Cardiac fibroblast (primary cell): ENCODE measurements around the gene NUAK1.

Experiments
- DNase-seq, 2 donors: peaks; one replicate each; pipeline versions ENCODE4 v3.0.0 to v3.0.0-alpha.2; 2010; ENCODE audit warnings: low read depth in 2 of 2
- H3K4me3 ChIP-seq, 2 donors: replicated peaks in 1 of 2; 1 replicate in 1 of 2; 2 replicates in 1 of 2; pipeline ENCODE4 v1.5.1; 2011; ENCODE audit warnings: low read depth in 2 of 2, low read length in 2 of 2, mild to moderate bottlenecking in 2 of 2, moderate library complexity in 1 of 2
- TF ChIP-seq, protein P1 (sequence below): IDR thresholded peaks from one replicate; pipeline ENCODE4 v1.5.1; 2011; ENCODE audit warnings: low read depth, mild to moderate bottlenecking, low read length, inconsistent platforms

NUAK1 gene

DNA sequence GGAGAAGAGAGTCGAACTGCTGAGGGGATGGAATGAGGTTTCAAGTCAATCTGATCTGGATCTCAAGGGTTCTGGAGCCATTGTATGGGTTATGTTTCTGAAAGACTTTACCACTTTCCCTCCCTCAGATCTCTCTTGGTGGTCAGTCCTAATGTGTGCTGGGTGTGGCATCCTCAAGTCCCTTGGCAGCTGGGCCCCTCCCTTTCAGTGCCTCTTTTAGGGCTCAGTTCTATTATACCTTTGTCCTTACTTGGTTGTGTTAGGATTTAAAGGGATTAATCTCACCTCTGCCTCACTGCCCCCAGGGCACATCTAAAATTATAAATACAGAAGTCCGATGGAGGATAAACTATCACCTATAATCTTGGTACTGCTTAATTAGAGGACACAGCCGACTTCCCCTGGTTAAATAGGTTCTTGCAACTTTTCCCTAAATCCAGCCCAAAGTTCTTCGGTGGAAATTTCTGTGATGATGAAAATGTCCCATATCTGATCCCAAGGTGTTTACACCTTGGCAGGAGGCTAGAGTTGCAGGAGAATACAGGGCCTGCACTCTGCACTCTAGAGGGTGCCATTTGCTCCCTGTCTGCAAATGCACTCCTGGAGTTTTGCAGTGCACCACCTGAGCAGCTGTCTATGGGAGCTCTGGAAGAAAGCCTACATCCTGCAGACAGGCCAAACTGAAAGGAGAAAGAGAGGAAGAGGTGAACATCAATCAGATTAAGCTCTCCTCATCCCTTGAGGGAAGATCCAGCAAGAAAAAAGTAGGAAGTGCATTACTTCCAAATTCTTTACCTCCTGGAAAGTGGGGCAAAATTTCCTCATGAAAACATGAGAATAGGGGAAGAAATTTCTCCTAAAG is 106.8 kb downstream of the NUAK1 start:
- TF ChIP-seq, protein P1, sequence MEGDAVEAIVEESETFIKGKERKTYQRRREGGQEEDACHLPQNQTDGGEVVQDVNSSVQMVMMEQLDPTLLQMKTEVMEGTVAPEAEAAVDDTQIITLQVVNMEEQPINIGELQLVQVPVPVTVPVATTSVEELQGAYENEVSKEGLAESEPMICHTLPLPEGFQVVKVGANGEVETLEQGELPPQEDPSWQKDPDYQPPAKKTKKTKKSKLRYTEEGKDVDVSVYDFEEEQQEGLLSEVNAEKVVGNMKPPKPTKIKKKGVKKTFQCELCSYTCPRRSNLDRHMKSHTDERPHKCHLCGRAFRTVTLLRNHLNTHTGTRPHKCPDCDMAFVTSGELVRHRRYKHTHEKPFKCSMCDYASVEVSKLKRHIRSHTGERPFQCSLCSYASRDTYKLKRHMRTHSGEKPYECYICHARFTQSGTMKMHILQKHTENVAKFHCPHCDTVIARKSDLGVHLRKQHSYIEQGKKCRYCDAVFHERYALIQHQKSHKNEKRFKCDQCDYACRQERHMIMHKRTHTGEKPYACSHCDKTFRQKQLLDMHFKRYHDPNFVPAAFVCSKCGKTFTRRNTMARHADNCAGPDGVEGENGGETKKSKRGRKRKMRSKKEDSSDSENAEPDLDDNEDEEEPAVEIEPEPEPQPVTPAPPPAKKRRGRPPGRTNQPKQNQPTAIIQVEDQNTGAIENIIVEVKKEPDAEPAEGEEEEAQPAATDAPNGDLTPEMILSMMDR: no peak
- H3K4me3 ChIP-seq: no peak overlapping the region
- DNase-seq: no peak

DNA sequence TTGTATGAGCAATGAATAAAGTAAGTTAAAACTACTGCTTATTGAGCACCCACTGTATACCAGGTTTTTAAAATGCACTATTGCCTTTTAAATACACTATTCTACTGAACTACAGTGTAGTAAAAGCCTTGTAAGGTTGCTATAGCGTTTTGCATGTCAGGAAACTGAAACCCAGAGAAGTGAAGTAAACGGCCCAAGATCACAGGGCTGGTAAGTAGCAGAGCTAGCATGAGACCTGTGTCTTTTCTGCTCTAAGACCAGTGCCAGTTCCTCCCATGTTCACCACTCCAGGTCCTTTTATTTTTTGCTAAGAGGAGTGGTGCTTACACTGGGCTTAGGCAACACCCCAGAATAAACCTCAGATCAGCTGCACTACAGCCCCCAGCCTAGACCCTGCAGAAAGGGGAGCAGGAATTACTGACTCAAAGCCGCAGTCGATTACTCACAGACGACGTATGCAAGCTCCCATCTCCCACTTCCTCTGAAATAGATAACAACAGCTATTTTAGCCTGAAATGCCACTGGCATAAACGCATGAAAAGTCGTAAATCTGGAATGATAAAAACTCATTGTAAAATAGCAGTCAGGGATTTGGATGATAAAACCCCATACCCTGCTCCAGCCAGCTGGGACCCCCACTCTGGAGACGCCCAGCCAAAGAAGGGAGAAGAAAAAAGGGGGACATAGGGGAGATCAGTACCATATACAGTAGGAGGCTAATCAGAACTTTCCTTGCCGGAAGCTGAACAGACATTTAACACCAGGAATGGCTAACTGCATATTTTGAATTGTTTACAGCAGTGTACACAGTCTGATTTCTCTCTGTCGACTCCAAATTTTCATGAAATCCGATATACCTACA is 108.3 kb downstream of the NUAK1 start:
- DNase-seq: peak; percentile 92 to 96
- peak overlapping the region in 1 of 2 donors; percentile 16 for H3K4me3 ChIP-seq
- TF ChIP-seq, protein P1: no peak

DNA sequence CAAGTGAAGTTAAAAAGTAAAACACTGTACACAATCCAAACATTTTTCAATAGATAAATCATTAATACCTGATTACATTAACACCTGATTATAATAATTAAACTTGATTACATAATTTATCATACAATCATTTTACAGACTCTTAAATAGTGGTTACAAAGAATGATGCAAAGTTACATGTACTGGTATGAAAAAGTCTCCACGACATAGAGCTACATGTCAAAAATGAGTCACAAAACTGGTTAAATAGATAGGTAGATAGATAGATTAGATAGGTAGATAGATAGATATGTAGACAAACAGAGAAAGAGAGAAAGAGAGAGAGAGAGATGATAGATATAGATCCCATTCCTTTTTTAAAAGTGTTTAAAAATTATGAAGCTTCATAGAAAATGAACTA is 109.2 kb downstream of the NUAK1 start:
- TF ChIP-seq, protein P1: no peak
- no peak for DNase-seq
- H3K4me3 ChIP-seq: no peak overlapping the region

DNA sequence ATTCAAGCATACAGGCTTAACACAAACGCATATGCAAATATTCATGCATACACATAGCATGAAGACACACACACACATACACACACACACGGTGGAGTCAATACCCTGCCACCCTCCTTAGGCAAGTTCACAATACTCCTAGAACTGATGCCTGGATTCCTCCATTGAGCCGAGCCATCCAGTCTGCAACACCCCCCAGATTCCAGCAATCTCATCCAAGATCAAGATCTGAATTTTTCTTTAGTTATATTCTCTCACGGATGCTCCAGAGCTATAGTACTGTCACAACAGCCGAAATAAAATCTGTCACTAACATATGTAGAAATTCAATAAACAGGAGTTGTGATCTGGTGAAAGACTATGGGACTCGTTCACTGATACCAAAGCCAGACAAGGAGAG is 110.8 kb downstream of the NUAK1 start:
- no peak overlapping the region for H3K4me3 ChIP-seq
- no peak for DNase-seq
- TF ChIP-seq, protein P1: no peak

DNA sequence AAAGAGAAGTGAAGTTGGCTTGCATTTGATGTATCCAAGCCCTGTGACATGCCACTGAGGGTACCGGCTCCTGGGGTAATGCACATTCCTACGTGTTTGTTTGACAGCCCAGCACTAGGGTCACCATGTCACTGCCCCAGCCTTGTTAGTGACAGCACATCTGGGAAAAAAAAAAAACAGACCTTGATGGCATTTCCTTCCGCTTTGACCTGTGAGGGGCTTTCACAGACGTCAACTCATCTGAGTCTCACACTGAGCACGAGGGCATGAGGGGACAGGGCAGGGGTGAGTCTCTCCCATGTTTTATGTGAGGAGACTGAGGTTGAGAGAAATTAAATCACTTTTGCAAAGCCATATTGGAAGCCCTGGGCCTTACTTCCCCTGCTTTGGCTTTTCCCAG is 111.5 kb downstream of the NUAK1 start:
- no peak for DNase-seq
- TF ChIP-seq, protein P1: no peak
- H3K4me3 ChIP-seq: no peak overlapping the region

DNA sequence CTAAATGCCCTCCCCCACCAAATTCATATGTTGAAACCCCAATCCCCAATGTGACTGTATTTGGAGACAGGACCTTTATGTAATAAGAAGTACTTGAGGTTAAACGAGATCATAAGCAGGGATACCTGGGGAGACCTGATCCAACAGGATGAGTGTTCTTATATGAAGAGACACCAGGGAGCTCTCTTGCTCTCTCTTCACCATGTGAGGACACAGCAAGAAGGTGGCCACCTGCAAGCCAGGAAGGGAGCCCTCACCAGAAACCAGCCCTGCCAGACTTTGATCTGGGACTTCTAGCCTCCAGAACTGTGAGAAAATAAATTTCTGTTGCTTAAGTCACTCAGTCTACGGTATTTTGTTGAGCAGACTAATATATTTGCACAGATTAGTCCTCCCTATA is 113.6 kb downstream of the NUAK1 start:
- no peak for DNase-seq
- TF ChIP-seq, protein P1: no peak
- no peak overlapping the region for H3K4me3 ChIP-seq
